Measurements from ENCODE around the gene TMCC1.

TMCC1 gene

DNA sequence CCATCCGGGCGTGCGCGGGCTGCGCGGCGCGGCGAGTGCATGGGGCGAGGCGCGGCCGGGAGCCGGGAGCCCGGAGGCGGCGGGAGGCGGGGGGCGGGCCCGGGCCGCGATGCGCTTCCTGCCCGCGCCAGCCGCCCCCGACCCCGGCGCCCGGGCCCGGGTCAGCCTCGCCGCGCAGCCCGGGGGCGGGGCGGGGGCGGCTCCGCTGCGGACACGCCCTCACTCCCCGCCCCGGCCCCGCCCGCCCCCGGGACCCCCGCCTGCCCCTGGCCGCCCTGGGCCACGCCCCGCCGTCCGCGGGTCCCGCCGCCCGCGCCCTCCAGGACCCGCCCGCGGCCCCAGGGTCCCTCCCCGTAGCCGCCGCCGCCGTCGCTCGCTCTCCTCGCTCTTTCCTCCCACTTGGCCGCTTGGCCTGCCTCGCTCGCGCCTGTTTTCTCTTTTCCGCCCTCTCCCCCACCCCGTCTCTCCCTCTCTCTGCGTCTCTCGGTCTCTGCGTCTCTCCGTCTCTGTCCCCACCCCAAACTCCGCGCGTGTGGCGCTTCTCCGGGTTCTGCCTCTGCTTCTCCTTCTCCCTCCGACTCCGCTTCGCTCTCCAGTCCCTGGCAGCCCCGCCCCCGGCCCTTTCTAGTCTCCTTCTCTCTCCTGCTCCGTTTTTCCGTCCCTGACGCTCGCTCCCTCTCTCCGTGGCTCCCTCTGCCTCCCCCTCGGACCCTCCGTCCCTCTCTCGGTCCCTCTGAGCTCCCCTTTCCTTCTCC is 286.7 kb downstream of the TMCC1 start, which contains the start of gene PLXND1:
TSS of gene PLXND1 (minus strand) at position 41 of the 755 bp plus-strand sequence. CDS start at position 4, 37 bp downstream.
- DNase-seq, result peak; percentile 16

DNA sequence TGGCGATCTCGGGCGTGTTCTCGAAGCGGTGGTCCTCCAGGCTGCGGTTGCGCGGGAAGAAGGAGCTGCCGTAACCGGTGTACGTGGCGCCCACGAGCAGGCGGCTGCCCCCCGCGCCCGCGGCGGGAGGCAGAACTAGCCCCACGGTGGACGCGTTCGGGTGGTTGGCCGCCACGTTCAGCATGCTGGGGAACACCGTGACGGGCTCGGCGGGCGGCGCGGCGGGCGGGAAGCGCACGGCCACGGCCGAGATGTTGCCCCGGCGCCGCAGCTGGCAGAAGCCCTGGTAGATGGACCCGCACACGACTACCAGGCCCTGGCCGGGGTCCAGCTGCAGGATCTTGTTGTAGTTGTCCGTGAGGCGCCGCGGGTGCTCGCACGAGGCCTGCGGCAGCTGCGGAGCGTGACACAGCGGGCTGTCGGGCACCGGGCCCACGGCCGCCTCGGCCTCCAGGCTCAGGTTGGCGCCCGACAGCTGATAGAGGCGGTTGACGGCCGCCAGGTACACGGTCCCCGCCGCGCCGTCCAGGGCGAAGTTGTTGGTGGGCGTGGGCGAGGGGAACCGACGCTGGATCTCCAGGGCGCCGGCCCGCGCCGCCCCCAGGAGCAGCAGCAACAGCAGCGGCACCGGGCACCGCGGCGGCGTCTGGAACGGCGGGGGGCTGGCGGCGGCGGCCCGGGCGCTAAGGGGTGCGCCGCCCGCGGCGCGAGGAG is 287.4 kb downstream of the TMCC1 start:
- DNase-seq, result no peak

- DNase-seq, result peak; percentile 25
These were observed 288.1 kb downstream of the TMCC1 start for GRCh38 chr3:129605203-129605921.

DNA sequence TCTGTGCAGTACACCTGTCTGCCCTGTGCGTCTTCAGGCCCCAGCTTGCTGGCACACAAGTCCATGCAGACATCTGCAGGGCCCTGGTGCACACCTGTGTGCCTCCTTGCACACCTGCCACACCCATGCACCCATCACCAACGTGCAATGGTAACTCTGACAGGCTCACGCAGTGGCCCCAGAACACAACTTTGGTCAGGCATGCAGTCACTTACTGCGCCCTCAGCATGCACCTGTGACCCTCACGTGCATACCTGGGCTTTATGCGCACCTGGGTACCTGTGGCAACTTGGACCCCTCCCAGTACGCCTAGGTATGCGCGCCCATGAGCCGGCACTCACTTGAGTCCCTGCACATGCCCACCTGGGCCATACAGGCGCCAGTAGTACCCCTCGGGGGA is 288.7 kb downstream of the TMCC1 start:
- DNase-seq, result no peak

GRCh38 chr3:129603991-129604749 is 289.3 kb downstream of the TMCC1 start:
- no peak for DNase-seq

- DNase-seq, result no peak
These were observed 290.0 kb downstream of the TMCC1 start for GRCh38 chr3:129603561-129603942.

- DNase-seq, result no peak
These were observed 290.6 kb downstream of the TMCC1 start for GRCh38 chr3:129602730-129603560.

- DNase-seq, result no peak
These were observed 291.2 kb downstream of the TMCC1 start for GRCh38 chr3:129602309-129602708.

DNA sequence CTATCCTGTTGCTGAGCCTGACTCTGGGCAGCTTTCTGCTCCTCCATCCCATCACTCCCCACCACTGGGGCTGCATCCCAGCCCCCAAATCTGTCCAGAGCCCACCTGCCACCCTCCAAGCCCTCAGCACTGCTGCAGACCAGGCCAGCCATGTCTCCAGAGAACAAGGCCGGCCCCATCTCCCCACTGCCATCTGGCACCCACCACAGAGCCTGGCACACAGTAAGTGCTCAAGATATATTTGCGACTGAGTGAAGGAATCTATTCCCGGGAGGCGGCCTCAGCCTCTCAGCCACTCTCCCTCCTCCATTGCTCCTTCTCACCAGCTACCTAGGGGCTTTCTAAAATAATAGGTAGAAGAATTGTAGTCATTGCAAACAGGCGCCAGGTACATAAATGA is 291.8 kb downstream of the TMCC1 start:
- DNase-seq, result no peak

GRCh38 chr3:129600348-129600747 is 293.2 kb downstream of the TMCC1 start:
- no peak for DNase-seq

- no peak for DNase-seq
These were observed 293.9 kb downstream of the TMCC1 start for GRCh38 chr3:129599607-129600006.

GRCh38 chr3:129599073-129599472 is 294.4 kb downstream of the TMCC1 start:
- DNase-seq, result no peak

DNA sequence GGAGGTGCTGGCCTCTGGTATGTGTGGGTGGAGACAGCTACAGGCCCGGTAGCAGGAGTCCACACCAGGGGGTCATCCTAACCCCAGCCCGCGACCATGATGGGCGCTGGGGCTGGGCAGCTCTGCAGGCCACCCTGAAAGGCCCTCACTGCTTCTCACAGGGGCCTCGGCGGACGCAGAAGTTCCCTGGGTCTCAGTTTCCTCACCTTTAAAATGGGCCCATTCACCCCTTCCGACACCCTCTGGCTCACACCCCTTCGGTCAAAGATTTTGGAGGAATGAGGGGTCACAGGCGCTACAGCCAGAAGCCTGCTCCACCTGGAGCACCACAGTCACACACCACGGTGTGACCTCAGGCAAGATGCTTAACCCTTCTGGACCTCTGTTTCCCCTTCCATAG is 295.0 kb downstream of the TMCC1 start:
- DNase-seq, result no peak

- no peak for DNase-seq
These were observed 295.5 kb downstream of the TMCC1 start for GRCh38 chr3:129598000-129598381.

All from activated CD4-positive, alpha-beta T cell treated with anti-CD3 and anti-CD28 coated beads, Interleukin-2, Interleukin-6, amounts not matched to agents 100 ng/mL and 50 ng/mL, durations not matched to agents 16 hours and 8 hours (primary cell).